H1 (cell line): ENCODE measurements around the gene PARP1. TPM values are rescaled to one million over a fixed set of nuclear protein-coding genes. Genes with fewer than 3 reads are reported as not detected.

Experiments
- CTCF ChIA-PET: fragments of 300-600 bp; sonication (Branson Sonifier 250); formaldehyde crosslinking; loops from one replicate; lab custom pipeline; 2021; ENCODE audit not compliant: partially characterized antibody; lab: Charles Lee
- POLR2A ChIA-PET: fragments of 300-600 bp; sonication (Branson Sonifier 250); formaldehyde crosslinking; loops from one replicate; lab custom pipeline; 2021; ENCODE audit warnings: inconsistent platforms; ENCODE audit not compliant: partially characterized antibody; lab: Charles Lee
- DNase-seq, 2 experiments: peaks; one replicate each; pipeline versions ENCODE4 v3.0.0 to v3.0.0-alpha.2; 2010 to 2022; ENCODE audit warnings: low spot score in 2 of 2, low read depth in 1 of 2, mixed read lengths in 1 of 2
- FAIRE-seq: peaks from 2 replicates; lab custom pipeline; 2011; peaks lifted over from hg19 to GRCh38; lab: Jason Lieb, UNC
- H2AFZ ChIP-seq: 2 replicates; pipeline ENCODE4 v1.8.1; 2012; ENCODE audit warnings: low read length, inconsistent platforms
- H2AK5ac ChIP-seq: 2 replicates; pipeline ENCODE4 v1.6.1; 2013; ENCODE audit warnings: low read depth, low read length
- H2BK120ac ChIP-seq: replicated peaks from 2 replicates; pipeline ENCODE3; 2013; ENCODE audit warnings: low read depth, low read length, inconsistent platforms
- H2BK12ac ChIP-seq: 2 replicates; pipeline ENCODE4 v1.6.1; 2013; ENCODE audit warnings: low read depth, low read length
- H2BK15ac ChIP-seq: 2 replicates; pipeline ENCODE4 v1.6.1; 2013; ENCODE audit warnings: low read length
- H2BK20ac ChIP-seq: 2 replicates; pipeline ENCODE4 v1.6.1; 2013; ENCODE audit warnings: low read length
- H2BK5ac ChIP-seq: 2 replicates; pipeline ENCODE4 v1.6.1; 2013; ENCODE audit warnings: low read depth, low read length
- H3K14ac ChIP-seq: 2 replicates; pipeline ENCODE4 v1.6.1; 2013; ENCODE audit warnings: inconsistent platforms; ENCODE audit not compliant: insufficient read length
- H3K18ac ChIP-seq: 2 replicates; pipeline ENCODE4 v1.6.1; 2013; ENCODE audit warnings: low read length; ENCODE audit errors: extremely low read depth
- H3K23ac ChIP-seq: 2 replicates; pipeline ENCODE4 v1.6.1; 2013; ENCODE audit warnings: inconsistent platforms; ENCODE audit not compliant: insufficient read length
- H3K23me2 ChIP-seq: 2 replicates; pipeline ENCODE4 v1.6.1; 2013; ENCODE audit warnings: low read depth, low read length
- H3K27ac ChIP-seq: 2 replicates; pipeline ENCODE4 v1.6.1; 2011; ENCODE audit warnings: low read depth, low read length, inconsistent platforms
- H3K27me3 ChIP-seq, 4 experiments: replicated peaks in 1 of 4; 1 replicate in 1 of 4; 2 replicates in 3 of 4; pipeline versions ENCODE4 v1.6.1 to v1.8.1; 2011 to 2013; ENCODE audit warnings: low read length in 3 of 4, mild to moderate bottlenecking in 3 of 4, inconsistent platforms in 2 of 4, mixed read lengths in 2 of 4, moderate library complexity in 1 of 4; ENCODE audit not compliant: control insufficient read depth in 3 of 4, insufficient read depth in 3 of 4; ENCODE audit errors: extremely low read depth in 1 of 4
- H3K36me3 ChIP-seq, 4 experiments: 2 replicates each; pipeline versions ENCODE4 v1.6.1 to v1.8.1; 2011 to 2013; ENCODE audit warnings: mild to moderate bottlenecking in 4 of 4, low read length in 3 of 4, moderate library complexity in 2 of 4, control low read depth in 1 of 4, inconsistent platforms in 1 of 4; ENCODE audit not compliant: insufficient read depth in 4 of 4, control insufficient read depth in 2 of 4
- H3K4ac ChIP-seq: replicated peaks from 2 replicates; pipeline ENCODE3; 2013; ENCODE audit warnings: low read length, low read depth, mixed read lengths, inconsistent platforms; ENCODE audit not compliant: insufficient read length
- H3K4me1 ChIP-seq, 4 experiments: replicated peaks in 1 of 4; 1 replicate in 1 of 4; 2 replicates in 3 of 4; pipeline versions ENCODE4 v1.6.1 to v1.8.1; 2011 to 2013; ENCODE audit warnings: low read length in 3 of 4, inconsistent platforms in 2 of 4, mixed read lengths in 1 of 4; ENCODE audit not compliant: insufficient read depth in 4 of 4, control insufficient read depth in 3 of 4
- H3K4me2 ChIP-seq, 2 experiments: 2 replicates each; pipeline versions ENCODE4 v1.6.1 to v1.8.1; 2011 to 2013; ENCODE audit warnings: low read depth in 2 of 2, low read length in 2 of 2, control low read depth in 1 of 2, inconsistent platforms in 1 of 2, mild to moderate bottlenecking in 1 of 2; ENCODE audit not compliant: insufficient read depth in 1 of 2
- H3K4me3 ChIP-seq, 4 experiments: fragments of 200-600, 300-600 bp in 1 of 4; sonication (generic), shearing (Covaris generic), sonication (Bioruptor Twin) in 1 of 4; 2 replicates each; pipeline versions ENCODE4 v1.5.1 to v1.8.1; 2011 to 2016; ENCODE audit warnings: low read length in 4 of 4, low read depth in 3 of 4, control low read depth in 2 of 4, inconsistent platforms in 2 of 4, mild to moderate bottlenecking in 2 of 4, mixed read lengths in 1 of 4, moderate library complexity in 1 of 4; ENCODE audit not compliant: insufficient read depth in 2 of 4; ENCODE audit errors: extremely low read depth in 1 of 4
- H3K56ac ChIP-seq: replicated peaks from 2 replicates; pipeline ENCODE3; 2013; ENCODE audit warnings: low read depth, mild to moderate bottlenecking, mixed read lengths, low read length, inconsistent platforms; ENCODE audit not compliant: insufficient read length
- H3K79me1 ChIP-seq: 2 replicates; pipeline ENCODE4 v1.6.1; 2013; ENCODE audit warnings: low read depth, low read length, control low read depth
- H3K79me2 ChIP-seq, 2 experiments: 2 replicates each; pipeline versions ENCODE4 v1.6.1 to v1.8.1; 2012 to 2013; ENCODE audit warnings: low read length in 2 of 2, mild to moderate bottlenecking in 2 of 2, inconsistent platforms in 1 of 2; ENCODE audit not compliant: insufficient read depth in 2 of 2, control insufficient read depth in 1 of 2
- H3K9ac ChIP-seq, 4 experiments: replicated peaks in 1 of 4; 1 replicate in 1 of 4; 2 replicates in 3 of 4; pipeline versions ENCODE4 v1.6.1 to v1.8.1; 2011 to 2013; ENCODE audit warnings: low read depth in 3 of 4, low read length in 3 of 4, control low read depth in 2 of 4, mild to moderate bottlenecking in 2 of 4, moderate library complexity in 2 of 4, inconsistent platforms in 1 of 4; ENCODE audit errors: extremely low read depth in 1 of 4
- H3K9me3 ChIP-seq, 2 experiments: 2 replicates each; pipeline versions ENCODE4 v1.6.1 to v1.8.1; 2012 to 2013; ENCODE audit warnings: mild to moderate bottlenecking in 2 of 2, moderate library complexity in 2 of 2, control low read depth in 1 of 2, inconsistent platforms in 1 of 2, low read depth in 1 of 2, low read length in 1 of 2, mixed read lengths in 1 of 2; ENCODE audit not compliant: insufficient read depth in 2 of 2
- H4K20me1 ChIP-seq, 2 experiments: replicated peaks in 1 of 2; 2 replicates each; pipeline versions ENCODE3 to v1.8.1; 2011 to 2013; ENCODE audit warnings: inconsistent platforms in 2 of 2, low read length in 2 of 2, mild to moderate bottlenecking in 1 of 2; ENCODE audit not compliant: insufficient read depth in 2 of 2, control insufficient read depth in 1 of 2
- H4K5ac ChIP-seq: 2 replicates; pipeline ENCODE4 v1.6.1; 2013; ENCODE audit warnings: low read length, low read depth, mixed read lengths, inconsistent platforms; ENCODE audit not compliant: insufficient read length
- H4K8ac ChIP-seq: 2 replicates; pipeline ENCODE4 v1.8.0; 2013; ENCODE audit warnings: mild to moderate bottlenecking, moderate library complexity, low read length, inconsistent platforms; ENCODE audit not compliant: insufficient read depth; ENCODE audit errors: extremely low read depth
- H4K91ac ChIP-seq: replicated peaks from 2 replicates; pipeline ENCODE3; 2013; ENCODE audit warnings: low read length, mixed read lengths, inconsistent platforms; ENCODE audit not compliant: insufficient read length
- E2F6 ChIP-seq: IDR thresholded peaks from 2 replicates; pipeline ENCODE4 v1.6.1; 2012; ENCODE audit warnings: inconsistent platforms
- PHF8 ChIP-seq: fragments of 200-600 bp; sonication (generic); conservative IDR thresholded peaks from 2 replicates; pipeline ENCODE4 v1.7.1; 2012; ENCODE audit warnings: low read depth, mild to moderate bottlenecking, inconsistent platforms, low read length, moderate library complexity
- polyA plus RNA-seq, 7 experiments: library from polyadenylated mRNA; depleted of rRNA in 3 of 7; stranded (reverse) in 5 of 7; unstranded in 2 of 7; fragments of >200 nt in 5 of 7; fragments of 200-250 nt in 2 of 7; gene quantifications; 1 replicate in 5 of 7; 2 replicates in 1 of 7; 4 replicates in 1 of 7; pipeline versions ENCODE4 v1.2.1 to v1.2.3, GENCODE V29; 2011 to 2013; ENCODE audit warnings: missing spikeins in 2 of 7, mixed read lengths in 2 of 7
- total RNA-seq: library from RNA; stranded (reverse); fragmentation: NEBNext Ultra II Directional; extraction: Animal tissue kit (Norgen Biotek cat#: 25700); gene quantifications from 2 replicates; pipeline ENCODE4 v1.2.1, GENCODE V29; 2021

The PARP1 gene
- total and polyA plus RNA-seq, 2 of the 8 experiments (the other 6 are each of a cell fraction or from before 2014, with no cell fraction given): 416 to 441 TPM

- no peak overlapping the region for H3K18ac ChIP-seq
- no peaks in the 10 kb centered on the region for H3K9me3 ChIP-seq
- H2BK5ac ChIP-seq: no peak overlapping the region
- no peaks in the 10 kb centered on the region for H4K20me1 ChIP-seq
- H3K23me2 ChIP-seq: no peaks in the 10 kb centered on the region
- FAIRE-seq (no peak), DNase-seq (no peak)
- H4K5ac ChIP-seq: no peak overlapping the region
- CTCF ChIA-PET: interaction anchor here (2.6 to 2.9 kb wide), 2 partner anchors 9 to 199 kb away, joined by 9 to 14 read pairs; no protein-coding TSS in a partner anchor
- H2AK5ac ChIP-seq: no peak overlapping the region
- POLR2A ChIA-PET: no interaction called here
- H3K27me3 ChIP-seq: no peaks in the 10 kb centered on the region; a peak in 1 of 7 replicates
- no peak overlapping the region for H2BK12ac ChIP-seq
- no peak overlapping the region for H3K56ac ChIP-seq
- H2BK20ac ChIP-seq: no peak overlapping the region
- no peak overlapping the region for H3K4ac ChIP-seq
- H2AFZ ChIP-seq: no peak overlapping the region
- no peaks in the 10 kb centered on the region for H3K36me3 ChIP-seq
- H3K4me3 ChIP-seq: no peak overlapping the region
- H3K4me2 ChIP-seq: no peak overlapping the region
- no peak overlapping the region for H2BK15ac ChIP-seq
- H3K79me1 ChIP-seq: no peaks in the 10 kb centered on the region
- H3K4me1 ChIP-seq: no peaks in the 10 kb centered on the region
- H4K8ac ChIP-seq: no peak overlapping the region
- H3K23ac ChIP-seq: no peak overlapping the region
- no peak overlapping the region for H3K14ac ChIP-seq
- H4K91ac ChIP-seq: no peak overlapping the region
- H3K9ac ChIP-seq: no peak overlapping the region
- no peak overlapping the region for H3K27ac ChIP-seq
- no peaks in the 10 kb centered on the region for H3K79me2 ChIP-seq
- no peak overlapping the region for H2BK120ac ChIP-seq
- TF ChIP-seq E2F6: no peak
- TF ChIP-seq PHF8: no peak
Measured at GRCh38 chr1:226324479-226324878, 83.4 kb downstream of the PARP1 start.
